ENCODE results near the gene UTF1.

The UTF1 gene

GRCh38 chr10:133230044-133230361 lies at the start of gene UTF1:
Gene UTF1 (plus strand): TSS chr10:133230217. CDS start chr10:133230289, 72 bp downstream.
- DNase-seq: no peak

GRCh38 chr10:133180965-133181639 lies 48.9 kb upstream of the UTF1 start:
- DNase-seq: no peak

DNA sequence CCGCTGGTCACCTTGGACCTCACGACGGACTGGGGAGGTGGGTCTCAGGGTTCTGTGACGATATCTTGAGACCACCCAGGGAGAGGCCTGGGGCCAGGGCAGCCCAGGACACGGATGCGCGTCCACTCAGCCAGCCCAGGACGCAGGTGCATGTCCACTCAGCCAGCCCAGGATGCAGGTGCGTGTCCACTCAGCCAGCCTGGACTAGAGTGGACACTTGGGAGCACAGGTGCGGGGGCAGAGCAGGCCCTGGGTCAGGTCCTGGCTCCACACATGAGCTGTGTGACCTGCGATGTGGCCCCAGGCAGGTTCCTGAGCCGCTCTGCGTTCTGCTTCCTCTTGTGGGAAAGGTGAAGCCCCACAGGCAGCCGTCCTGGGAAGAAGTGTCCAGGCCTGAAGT lies 47.8 kb upstream of the UTF1 start:
- no peak for DNase-seq

DNA sequence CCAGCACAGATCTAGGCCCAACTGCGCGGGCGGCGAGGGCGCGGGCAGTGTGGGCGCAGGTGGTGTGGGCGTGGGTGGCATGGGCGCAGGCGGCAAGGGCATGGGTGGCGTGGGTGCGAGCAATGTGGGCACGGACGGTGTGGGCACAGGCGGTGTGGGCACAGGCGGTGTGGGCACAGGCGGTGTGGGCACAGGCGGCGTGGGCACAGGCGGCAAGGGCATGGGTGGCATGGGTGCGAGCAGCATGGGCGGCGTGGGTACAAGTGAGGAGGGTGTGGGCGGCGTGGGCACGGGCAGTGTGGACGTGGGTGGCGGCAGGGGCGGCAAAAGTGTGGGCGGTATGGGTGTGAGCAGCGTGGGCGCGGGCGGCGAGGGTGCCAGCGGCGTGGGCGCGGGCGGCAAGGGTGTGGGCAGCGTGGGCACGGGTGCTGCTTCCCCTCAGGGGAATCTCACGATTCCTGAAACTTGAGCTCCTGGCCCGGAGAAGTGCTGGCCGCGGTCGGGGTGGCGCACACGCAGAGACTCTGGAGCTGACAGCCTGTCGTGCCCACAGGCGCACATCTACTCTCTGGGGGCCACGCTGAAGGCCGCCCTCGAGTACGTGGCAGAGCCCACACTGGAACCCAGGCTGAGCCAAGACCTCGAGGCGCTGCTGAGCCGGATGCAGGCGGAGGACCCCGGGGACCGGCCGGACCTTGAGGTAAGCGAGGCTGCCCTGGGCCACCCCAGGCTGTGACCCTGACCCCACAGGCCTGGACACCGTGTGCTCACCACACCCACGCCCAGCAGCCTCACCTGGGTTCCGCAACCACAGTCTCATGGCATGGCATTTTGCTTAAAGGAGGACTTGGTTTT lies 47.0 kb upstream of the UTF1 start:
- DNase-seq: no peak

DNA sequence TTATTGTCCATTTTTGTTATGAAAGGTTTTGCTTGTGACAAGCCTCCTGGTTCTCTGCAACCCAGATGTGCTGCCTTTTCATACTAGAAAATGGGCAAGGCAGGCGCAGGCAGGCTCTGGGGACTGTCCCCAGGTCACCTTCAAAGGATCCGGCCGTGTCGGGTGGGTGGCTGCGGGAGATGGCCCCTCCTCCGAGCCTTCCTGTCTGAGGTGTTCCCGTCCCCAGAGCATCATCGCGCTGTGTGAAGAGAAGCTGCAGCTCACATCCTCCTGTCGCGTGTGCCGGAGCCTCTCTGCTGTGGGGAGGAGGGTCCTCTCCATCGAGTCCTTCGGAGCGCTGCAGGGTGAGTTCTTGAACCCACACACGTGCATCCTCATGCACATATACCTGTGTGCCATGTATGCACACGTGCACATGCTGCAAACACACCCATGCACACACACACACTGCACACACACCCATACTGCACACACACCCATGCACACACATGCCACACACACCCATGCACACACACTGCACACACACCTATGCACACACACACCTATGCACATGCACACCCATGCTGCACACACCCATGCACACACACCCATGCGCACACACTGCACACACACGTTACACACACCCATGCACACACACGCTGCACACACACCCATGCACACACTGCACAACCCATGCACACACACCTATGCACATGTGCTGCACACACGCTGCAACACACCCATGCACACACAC lies 46.2 kb upstream of the UTF1 start:
- DNase-seq: no peak

DNA sequence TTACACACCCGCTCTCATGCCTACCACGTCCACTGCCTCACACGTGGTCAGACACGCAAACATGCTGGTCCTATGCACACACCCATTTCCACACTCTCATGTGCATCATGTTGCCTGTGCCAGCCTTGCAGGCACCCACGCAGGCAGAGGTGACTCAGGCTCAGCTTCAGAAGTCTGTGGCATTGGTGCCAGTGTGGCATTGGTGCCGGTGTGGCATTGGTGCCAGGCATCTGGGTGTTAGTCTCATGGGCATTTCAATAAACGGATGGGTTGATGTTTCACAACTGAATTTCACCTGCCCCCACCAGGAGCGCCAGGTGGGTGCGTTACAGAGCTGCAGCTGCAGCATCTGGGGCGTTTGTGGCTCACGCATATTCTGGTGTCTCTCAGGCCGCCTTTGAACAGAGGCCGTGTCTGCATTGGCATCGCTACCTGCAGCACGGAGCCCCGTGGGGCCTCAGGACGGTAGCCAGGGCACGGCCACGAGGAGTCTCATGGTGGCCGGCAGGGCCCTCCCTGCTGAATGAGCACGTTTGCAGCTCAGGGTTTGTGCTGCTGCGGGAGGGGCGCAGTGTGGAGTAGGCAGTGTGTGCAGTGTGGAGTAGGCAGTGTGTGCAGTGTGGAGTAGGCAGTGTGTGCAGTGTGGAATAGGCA lies 45.3 kb upstream of the UTF1 start:
- no peak for DNase-seq

GRCh38 chr10:133185421-133185820 lies 44.6 kb upstream of the UTF1 start:
- DNase-seq: no peak

DNA sequence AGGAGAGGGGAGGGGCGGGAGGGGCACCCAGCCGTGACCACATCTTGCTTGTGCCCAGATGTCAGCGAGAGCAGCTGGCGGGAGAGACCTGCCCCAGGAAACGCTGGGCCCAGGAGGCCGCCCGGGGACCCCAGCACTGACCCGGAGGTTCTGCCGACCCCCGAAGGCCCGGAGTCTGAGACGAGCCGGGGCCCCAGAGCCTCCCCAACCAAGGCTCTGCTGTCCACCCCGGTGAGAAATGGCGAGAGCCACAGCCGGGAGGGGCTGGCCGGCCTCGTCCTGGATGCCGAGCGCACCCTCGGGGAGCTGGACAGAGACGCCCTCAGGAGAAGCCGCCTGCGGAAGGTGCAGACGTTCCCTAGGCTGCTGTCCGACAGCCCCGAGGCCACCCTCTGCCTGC lies 44.1 kb upstream of the UTF1 start:
- DNase-seq: no peak

- DNase-seq: no peak
Observed at GRCh38 chr10:133186416-133187090, 43.5 kb upstream of the UTF1 start.

DNA sequence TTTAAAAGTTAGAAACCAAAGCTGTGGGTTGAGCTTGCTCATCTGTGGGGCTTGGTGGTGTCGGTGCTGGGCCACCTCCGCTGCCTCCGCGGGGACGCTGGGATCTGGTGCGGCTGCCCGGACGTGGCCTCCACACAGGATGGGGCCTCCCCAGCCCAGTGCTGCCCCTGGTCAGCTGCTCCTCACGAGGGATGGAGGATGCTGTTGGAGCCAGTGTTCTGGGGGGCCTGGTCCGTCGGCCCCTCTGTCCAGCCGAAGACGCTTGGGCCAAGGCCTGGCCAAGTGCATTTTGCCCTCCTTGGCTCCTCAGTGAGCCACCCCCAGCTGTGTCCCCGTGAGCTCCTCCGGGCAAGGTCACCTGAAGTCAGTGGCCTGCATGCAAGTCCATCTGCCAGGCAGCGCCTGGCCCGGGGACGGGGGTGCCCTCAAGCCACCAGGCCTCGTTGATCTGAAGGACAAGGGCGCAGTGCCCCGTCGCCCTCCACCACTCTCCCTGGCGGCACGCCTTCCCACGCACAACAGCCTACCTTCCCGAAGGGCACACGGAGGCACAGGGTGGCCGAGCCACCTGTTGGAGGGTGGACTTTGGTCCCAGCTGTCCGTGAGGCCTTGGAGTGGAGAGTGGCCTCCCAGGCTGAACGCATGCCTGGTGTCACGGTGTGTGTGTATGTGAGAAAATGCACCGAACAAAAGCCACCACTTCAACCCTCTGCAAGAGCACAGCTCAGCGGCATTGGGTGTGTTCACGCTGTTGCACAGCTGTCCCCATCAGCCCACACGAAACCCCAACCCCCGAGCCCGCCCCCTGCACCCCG lies 42.7 kb upstream of the UTF1 start:
- DNase-seq: no peak

GRCh38 chr10:133187906-133188681 lies 41.9 kb upstream of the UTF1 start:
- DNase-seq: no peak

DNA sequence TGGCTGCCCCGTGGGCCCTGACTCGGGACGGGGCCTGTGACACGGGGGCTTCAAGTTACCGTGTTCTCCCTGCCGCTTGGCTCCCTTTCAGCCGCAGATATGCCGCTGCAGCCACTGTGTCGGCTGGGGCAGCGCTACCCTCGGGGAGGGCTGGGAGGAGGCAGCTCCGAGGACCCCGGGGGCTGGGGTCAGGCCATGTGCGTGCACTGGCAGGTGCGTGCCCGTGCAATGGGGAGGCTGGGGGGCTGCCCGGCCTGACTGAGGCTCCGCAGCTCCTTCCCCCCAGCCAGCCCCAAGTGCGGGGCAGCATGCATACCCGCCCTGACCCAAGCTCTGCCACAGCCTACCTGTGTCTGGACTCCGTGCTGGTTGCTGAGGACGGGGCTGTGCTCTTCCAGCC lies 40.8 kb upstream of the UTF1 start:
- DNase-seq: no peak

DNA sequence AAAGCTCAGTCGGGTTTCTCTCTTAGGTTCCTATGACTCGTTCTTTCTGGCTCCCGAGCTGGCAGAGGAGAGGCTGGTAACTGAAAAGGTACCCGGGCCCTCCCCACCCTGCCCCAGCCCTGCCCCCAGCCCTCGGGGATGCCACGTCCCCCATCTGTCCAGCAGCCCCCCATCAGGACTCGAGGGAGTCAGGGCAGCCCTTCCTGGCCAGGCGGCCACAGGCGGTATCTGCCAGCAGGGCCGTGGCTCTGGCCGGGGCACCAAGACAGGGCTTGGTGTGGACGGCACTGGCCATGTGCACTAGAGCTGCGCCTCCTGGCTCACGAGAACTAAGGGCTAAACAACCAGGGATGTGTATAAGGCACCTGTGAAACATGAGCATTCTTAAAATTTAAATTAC lies 40.3 kb upstream of the UTF1 start:
- no peak for DNase-seq

GRCh38 chr10:133190225-133190624 lies 39.8 kb upstream of the UTF1 start:
- DNase-seq: no peak

DNA sequence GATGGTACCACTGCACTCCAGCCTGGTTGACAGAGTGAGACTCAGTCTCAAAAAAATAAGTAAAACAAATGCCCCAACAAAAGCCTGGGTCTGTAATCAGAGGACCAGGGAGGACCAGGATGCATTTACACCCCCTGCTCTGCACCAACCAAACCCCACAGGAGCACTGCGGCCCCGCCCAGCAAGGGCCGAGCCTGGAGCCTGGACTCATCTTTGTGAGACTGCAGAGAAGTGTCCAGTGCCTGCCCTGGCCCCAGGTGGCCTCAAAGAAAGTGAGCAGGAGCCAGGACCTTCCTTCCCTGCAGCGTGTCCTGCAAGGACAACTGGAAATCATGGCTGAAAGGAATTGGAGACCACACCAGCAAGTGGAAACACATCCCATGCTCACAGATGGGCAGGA lies 38.4 kb upstream of the UTF1 start:
- DNase-seq: no peak

DNA sequence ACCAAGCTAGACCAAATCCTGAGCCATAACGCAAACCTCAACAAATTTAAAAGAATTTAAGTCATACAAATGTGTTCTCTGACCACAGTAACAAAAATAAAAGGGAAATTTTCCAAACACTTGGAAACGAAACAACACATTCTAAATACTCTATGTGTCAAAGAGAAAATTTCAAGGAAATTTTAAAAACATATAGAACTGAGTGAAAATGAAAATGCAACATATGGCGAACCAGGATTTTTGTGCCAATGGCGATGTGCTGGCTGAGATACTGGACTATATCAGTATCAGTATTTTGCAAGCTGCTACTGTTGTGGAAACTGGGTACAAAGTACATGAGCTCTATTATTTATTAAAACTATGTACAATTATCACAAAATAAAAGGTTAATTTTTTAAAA lies 35.9 kb upstream of the UTF1 start:
- DNase-seq: no peak

DNA sequence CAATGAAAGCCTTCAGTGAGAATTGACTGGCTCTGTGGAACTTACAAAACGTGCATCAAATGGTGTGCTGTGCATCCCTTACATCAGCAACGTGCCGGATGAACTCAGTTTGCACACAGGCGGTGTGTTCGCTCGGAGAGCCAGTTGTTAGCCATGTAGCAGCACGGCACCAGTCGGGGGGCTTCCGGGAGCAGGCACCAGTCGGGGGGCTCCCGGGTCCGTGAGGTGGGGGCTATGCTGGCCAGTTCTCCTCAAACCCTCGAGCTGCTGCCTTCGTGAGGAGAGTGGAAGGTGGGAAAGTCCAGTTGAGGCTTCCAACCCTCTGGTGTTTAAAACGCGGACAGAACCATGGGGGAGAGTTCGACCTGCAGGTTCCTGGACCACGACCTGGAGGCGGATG lies 34.9 kb upstream of the UTF1 start:
- DNase-seq: no peak

GRCh38 chr10:133195611-133196010 lies 34.4 kb upstream of the UTF1 start:
- DNase-seq: no peak

- DNase-seq: no peak
Observed at GRCh38 chr10:133196221-133196915, 33.6 kb upstream of the UTF1 start.

Data from CD4-positive, alpha-beta T cell treated with Interleukin-17A for 4 hours (primary cell).